Effector memory CD4-positive, alpha-beta T cell (primary cell): Measurements from ENCODE around the gene CCDC63.
"Not testable (repeated sequence)": the region's sequence is repeated elsewhere in the genome, so short reads cannot be mapped to it uniquely, and the experiment has no call there.

Experiments
- DNase-seq, 3 donors: peaks; one replicate each; pipeline ENCODE4 v3.0.0-alpha.2; 2020
- H3K27ac ChIP-seq: 2 replicates; pipeline ENCODE4 v1.7.0; 2013; ENCODE audit warnings: mild to moderate bottlenecking, low read length, moderate library complexity; ENCODE audit not compliant: insufficient read depth, poor library complexity, severe bottlenecking
- H3K27me3 ChIP-seq: replicated peaks from 2 replicates; pipeline ENCODE4 v1.7.0; 2013; ENCODE audit warnings: mild to moderate bottlenecking, low read length; ENCODE audit not compliant: insufficient read depth, control insufficient read depth, poor library complexity, severe bottlenecking
- H3K36me3 ChIP-seq: 2 replicates; pipeline ENCODE4 v1.7.0; 2013; ENCODE audit warnings: mild to moderate bottlenecking, low read length, moderate library complexity; ENCODE audit not compliant: control insufficient read depth, insufficient read depth
- H3K4me1 ChIP-seq: 2 replicates; pipeline ENCODE4 v1.7.0; 2013; ENCODE audit warnings: low read length, mild to moderate bottlenecking; ENCODE audit not compliant: control insufficient read depth, insufficient read depth, poor library complexity, severe bottlenecking
- H3K4me3 ChIP-seq: 2 replicates; pipeline ENCODE4 v1.7.0; 2013; ENCODE audit warnings: low read length, low read depth, mild to moderate bottlenecking; ENCODE audit not compliant: insufficient read depth, poor library complexity, severe bottlenecking
- H3K9me3 ChIP-seq: 2 replicates; pipeline ENCODE4 v1.7.0; 2013; ENCODE audit warnings: mild to moderate bottlenecking, low read length, moderate library complexity; ENCODE audit not compliant: control insufficient read depth

Gene CCDC63

DNA sequence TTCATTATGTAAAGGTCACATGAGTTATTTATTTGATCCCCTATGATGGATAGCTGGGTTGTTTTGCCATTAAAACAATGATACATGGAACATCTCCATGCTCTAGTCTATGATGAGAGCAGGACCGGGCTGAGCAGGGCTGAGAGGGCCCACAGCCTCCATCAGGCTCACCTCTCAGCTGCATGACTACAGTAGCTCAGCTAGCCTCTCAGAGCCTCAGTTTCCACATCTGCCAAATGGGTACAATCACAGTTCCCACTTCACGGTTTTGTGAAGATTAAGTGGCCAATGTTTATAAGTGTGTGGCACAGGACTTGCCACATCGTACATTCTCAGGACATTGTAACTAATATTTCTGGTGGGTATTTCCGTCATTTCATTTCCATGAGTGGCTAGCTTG lies 93.5 kb downstream of the CCDC63 start:
- no peaks in the 10 kb centered on the region for H3K4me1 ChIP-seq
- H3K27ac ChIP-seq, result no peak overlapping the region
- H3K4me3 ChIP-seq, result no peak overlapping the region
- no peaks in the 10 kb centered on the region for H3K36me3 ChIP-seq
- DNase-seq, result no peak
- H3K9me3 ChIP-seq, result no peaks in the 10 kb centered on the region
- no peaks in the 10 kb centered on the region for H3K27me3 ChIP-seq

DNA sequence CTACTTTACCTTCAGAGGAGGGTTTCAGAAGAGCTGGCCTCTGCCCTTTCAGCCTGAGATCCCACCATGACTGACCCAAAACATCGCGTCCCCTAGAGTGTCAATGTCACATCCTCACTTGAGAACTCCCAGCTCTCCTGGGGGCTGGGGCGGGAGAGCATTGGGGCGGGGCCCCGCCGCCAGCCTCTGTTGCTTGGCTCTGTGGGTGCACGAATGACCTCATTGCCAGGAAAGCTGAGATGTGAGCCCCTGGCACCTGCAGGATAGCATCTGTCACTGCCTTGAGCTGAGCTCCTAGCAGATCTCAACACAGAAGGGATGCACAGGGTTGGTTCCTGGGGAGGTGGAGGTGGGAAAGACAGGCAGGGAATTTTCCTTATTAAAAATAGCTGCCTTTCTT lies 94.1 kb downstream of the CCDC63 start:
- Histone ChIP-seq H3K27ac (no peak overlapping the region), H3K9me3 (no peaks in the 10 kb centered on the region), H3K36me3 (no peaks in the 10 kb centered on the region), H3K4me3 (no peak overlapping the region), H3K27me3 (no peaks in the 10 kb centered on the region), H3K4me1 (no peaks in the 10 kb centered on the region)
- DNase-seq, result no peak

DNA sequence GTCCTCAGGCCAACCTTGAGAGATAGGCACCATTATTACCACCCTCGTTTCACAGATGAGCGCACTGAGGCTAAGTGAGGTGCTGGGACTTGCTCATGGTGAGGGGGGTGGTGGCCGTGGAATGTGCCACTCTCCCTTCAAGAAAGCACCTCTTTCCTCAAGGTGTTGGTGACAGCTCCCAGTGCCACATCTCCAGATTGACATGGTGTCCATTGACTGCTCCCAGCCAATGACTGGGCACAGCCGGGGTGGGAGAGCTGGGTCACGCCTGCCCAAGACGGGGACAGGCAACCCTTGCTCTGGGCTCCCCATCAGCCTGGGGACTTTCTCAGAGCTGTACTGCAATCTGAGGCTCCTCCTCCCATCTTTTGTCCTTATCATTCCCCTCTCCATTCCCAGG lies 94.6 kb downstream of the CCDC63 start:
- Histone ChIP-seq H3K27ac (no peak overlapping the region), H3K36me3 (no peaks in the 10 kb centered on the region), H3K4me1 (no peaks in the 10 kb centered on the region), H3K9me3 (no peaks in the 10 kb centered on the region), H3K27me3 (no peaks in the 10 kb centered on the region), H3K4me3 (no peak overlapping the region)
- DNase-seq, result no peak

DNA sequence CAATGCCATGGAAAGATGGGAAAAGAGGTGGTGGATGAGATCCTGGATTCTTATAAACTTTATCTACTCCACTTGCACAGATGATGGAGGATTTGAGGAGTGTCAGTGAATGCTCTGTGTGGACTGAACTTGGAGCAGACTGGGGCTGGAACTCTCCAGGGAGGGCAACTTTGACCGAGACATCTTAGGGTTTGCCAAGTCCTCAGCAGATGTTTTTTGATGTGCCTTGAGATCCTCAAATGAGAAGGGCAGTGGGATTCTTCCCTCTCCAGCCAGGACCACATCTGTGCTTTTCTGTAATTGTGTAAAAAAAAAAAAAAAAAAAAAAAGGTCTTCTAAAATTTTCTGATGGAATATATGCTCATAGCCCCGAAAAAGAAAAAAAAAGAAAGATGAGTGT lies 96.6 kb downstream of the CCDC63 start:
- no peaks in the 10 kb centered on the region for H3K36me3 ChIP-seq
- no peak overlapping the region for H3K4me3 ChIP-seq
- H3K27me3 ChIP-seq, result no peaks in the 10 kb centered on the region
- DNase-seq, result no peak
- H3K27ac ChIP-seq, result no peak overlapping the region
- H3K4me1 ChIP-seq, result no peaks in the 10 kb centered on the region
- no peaks in the 10 kb centered on the region for H3K9me3 ChIP-seq

DNA sequence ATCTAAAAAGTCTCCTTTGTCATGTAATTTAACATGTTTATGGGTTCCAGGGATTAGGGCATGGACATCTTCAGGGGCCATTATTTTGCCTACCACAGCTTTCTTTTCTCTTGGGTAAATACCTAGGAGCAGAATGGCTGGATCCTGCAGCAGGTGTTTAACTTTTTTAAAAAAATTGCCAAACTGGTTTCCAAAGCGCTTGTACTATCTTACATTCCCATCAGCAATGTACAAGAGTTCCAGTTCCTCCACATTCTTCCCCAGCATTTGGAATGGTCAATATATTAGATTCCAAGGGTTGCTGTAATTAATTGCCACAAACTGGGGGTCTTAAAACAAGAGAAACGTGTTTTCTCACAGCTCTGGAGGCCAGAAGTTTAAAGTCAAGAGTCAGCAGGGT lies 101.3 kb downstream of the CCDC63 start:
- Histone ChIP-seq H3K9me3 (no peaks in the 10 kb centered on the region), H3K4me1 (no peaks in the 10 kb centered on the region), H3K27ac (no peak overlapping the region), H3K27me3 (no peaks in the 10 kb centered on the region), H3K36me3 (no peaks in the 10 kb centered on the region), H3K4me3 (no peak overlapping the region)
- no peak for DNase-seq

DNA sequence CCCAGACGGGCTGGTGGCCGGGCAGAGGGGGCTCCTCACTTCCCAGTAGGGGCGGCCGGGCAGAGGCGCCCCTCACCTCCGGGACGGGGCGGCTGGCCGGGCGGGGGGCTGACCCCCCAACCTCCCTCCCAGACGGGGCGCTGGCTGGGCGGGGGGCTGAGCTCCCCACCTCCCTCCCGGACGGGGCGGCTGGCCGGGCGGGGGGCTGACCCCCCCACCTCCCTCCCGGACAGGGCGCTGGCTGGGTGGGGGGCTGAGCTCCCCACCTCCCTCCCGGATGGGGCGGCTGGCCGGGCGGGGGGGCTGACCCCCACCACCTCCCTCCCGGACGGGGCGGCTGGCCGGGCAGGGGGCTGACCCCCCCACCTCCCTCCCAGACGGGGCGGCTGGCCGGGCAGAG lies 103.7 kb downstream of the CCDC63 start:
- not testable (repeated sequence) for H3K4me1 ChIP-seq, H3K27me3 ChIP-seq, H3K36me3 ChIP-seq, H3K9me3 ChIP-seq, H3K27ac ChIP-seq, H3K4me3 ChIP-seq, DNase-seq

DNA sequence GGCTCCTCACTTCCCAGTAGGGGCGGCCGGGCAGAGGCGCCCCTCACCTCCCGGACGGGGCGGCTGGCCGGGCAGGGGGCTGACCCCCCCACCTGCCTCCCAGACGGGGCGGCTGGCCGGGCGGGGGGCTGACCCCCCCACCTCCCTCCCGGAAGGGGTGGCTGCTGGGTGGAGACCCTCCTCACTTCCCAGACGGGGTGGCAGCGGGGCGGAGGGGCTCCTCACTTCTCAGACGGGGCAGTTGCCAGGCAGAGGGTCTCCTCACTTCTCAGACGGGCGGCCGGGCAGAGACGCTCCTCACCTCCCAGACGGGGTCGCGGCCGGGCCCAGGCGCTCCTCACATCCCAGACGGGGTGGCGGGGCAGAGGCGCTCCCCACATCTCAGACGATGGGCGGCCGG lies 104.1 kb downstream of the CCDC63 start:
- not testable (repeated sequence) for H3K36me3 ChIP-seq, H3K27ac ChIP-seq, H3K4me1 ChIP-seq, H3K27me3 ChIP-seq, H3K9me3 ChIP-seq, H3K4me3 ChIP-seq, DNase-seq
